Stimulated activated CD8-positive, alpha-beta memory T cell treated with anti-CD3 and anti-CD28 coated beads, Interleukin-7, amount 100 ng/mL, for 4 hours (primary cell): ENCODE results near the gene UBXN10.

ENCODE experiments used
- DNase-seq, 2 donors: peaks; one replicate each; pipeline ENCODE4 v3.0.0-alpha.2; 2020; ENCODE audit warnings: low read depth in 2 of 2

The UBXN10 gene

GRCh38 chr1:20234788-20235535 lies 49.1 kb downstream of the UBXN10 start:
- no peak for DNase-seq

- DNase-seq, result no peak
Measured at GRCh38 chr1:20237646-20238045, 51.8 kb downstream of the UBXN10 start.

GRCh38 chr1:20240012-20240411 lies 54.1 kb downstream of the UBXN10 start:
- no peak for DNase-seq

GRCh38 chr1:20242890-20243479 lies 57.1 kb downstream of the UBXN10 start:
- DNase-seq, result no peak
